ENCODE data around the gene TPRKB.

DNA sequence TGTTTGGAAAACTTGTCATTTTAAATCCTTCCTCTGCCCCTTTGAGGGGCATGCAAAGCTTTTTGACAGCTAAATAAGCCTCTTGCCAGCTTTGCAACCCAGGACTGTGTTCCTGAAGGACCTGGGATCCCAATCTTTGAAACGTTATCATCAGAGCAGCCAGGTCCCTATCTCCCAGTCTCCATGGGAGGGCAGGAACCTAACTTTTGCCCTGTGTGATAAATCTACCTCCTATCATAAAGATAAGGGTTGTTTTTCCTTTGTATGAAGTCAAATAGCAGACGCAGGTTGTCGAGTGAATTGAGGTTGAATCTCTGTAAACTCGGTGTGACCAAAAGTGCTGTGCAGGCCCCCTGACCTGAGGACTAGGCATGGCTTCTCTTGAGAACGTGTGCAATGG, 30.1 kb downstream of the TPRKB start:
- TF ChIP-seq, protein P1, sequence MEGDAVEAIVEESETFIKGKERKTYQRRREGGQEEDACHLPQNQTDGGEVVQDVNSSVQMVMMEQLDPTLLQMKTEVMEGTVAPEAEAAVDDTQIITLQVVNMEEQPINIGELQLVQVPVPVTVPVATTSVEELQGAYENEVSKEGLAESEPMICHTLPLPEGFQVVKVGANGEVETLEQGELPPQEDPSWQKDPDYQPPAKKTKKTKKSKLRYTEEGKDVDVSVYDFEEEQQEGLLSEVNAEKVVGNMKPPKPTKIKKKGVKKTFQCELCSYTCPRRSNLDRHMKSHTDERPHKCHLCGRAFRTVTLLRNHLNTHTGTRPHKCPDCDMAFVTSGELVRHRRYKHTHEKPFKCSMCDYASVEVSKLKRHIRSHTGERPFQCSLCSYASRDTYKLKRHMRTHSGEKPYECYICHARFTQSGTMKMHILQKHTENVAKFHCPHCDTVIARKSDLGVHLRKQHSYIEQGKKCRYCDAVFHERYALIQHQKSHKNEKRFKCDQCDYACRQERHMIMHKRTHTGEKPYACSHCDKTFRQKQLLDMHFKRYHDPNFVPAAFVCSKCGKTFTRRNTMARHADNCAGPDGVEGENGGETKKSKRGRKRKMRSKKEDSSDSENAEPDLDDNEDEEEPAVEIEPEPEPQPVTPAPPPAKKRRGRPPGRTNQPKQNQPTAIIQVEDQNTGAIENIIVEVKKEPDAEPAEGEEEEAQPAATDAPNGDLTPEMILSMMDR (IDR thresholded peaks at IDR 0.05): no peak
- TF ChIP-seq POLR2A (IDR thresholded peaks at IDR 0.05): no peak
